WTC11 (cell line): ENCODE measurements around the gene TIFAB.

Experiments
- AR ChIP-seq: fragments of 250-450 bp; sonication (Bioruptor Pico); IDR thresholded peaks from 2 replicates; pipeline ENCODE4 v1.9.0; 2021; ENCODE audit warnings: mild to moderate bottlenecking
- ATF3 ChIP-seq: sonication (generic); formaldehyde crosslinking; conservative IDR thresholded peaks from 2 replicates; pipeline ENCODE4 v1.8.1; 2022; ENCODE audit warnings: mild to moderate bottlenecking, missing genetic modification reagents
- CREB1 ChIP-seq: sonication (generic); formaldehyde crosslinking; IDR thresholded peaks from 2 replicates; pipeline ENCODE4 v1.8.0; 2023; ENCODE audit warnings: mild to moderate bottlenecking, missing genetic modification reagents
- CTCF ChIP-seq: fragments of 200-600 bp; IDR thresholded peaks from 2 replicates; pipeline ENCODE4 v1.8.0; 2022; ENCODE audit warnings: antibody characterized with exemption
- ELF4 ChIP-seq: sonication (generic); formaldehyde crosslinking; IDR thresholded peaks from 2 replicates; pipeline ENCODE4 v1.8.1; 2022; ENCODE audit warnings: low read depth, mild to moderate bottlenecking, moderate library complexity, missing genetic modification reagents
- FOXP4 ChIP-seq: sonication (generic); formaldehyde crosslinking; IDR thresholded peaks from 2 replicates; pipeline ENCODE4 v1.8.0; 2022; ENCODE audit warnings: mild to moderate bottlenecking, missing genetic modification reagents
- IRF1 ChIP-seq: sonication (generic); formaldehyde crosslinking; IDR thresholded peaks from 2 replicates; pipeline ENCODE4 v1.8.0; 2023; ENCODE audit warnings: missing genetic modification reagents
- JAZF1 ChIP-seq: fragments of 250-450 bp; sonication (Bioruptor Pico); IDR thresholded peaks from 2 replicates; pipeline ENCODE4 v1.9.0; 2021; ENCODE audit warnings: moderate library complexity, mild to moderate bottlenecking, inconsistent platforms
- JUN ChIP-seq: sonication (generic); formaldehyde crosslinking; IDR thresholded peaks from 2 replicates; pipeline ENCODE4 v1.8.0; 2023; ENCODE audit warnings: mild to moderate bottlenecking, missing genetic modification reagents
- MAX ChIP-seq: sonication (generic); formaldehyde crosslinking; IDR thresholded peaks from 2 replicates; pipeline ENCODE4 v1.8.0; 2022; ENCODE audit warnings: mild to moderate bottlenecking, missing genetic modification reagents
- MLX ChIP-seq: sonication (generic); formaldehyde crosslinking; IDR thresholded peaks from 2 replicates; pipeline ENCODE4 v1.8.1; 2023; ENCODE audit warnings: mild to moderate bottlenecking, missing genetic modification reagents, moderate library complexity
- TCF7 ChIP-seq: sonication (generic); formaldehyde crosslinking; IDR thresholded peaks from 2 replicates; pipeline ENCODE4 v1.8.0; 2022; ENCODE audit warnings: mild to moderate bottlenecking, low read depth, missing genetic modification reagents, moderate library complexity
- USF2 ChIP-seq: sonication (generic); formaldehyde crosslinking; IDR thresholded peaks from 2 replicates; pipeline ENCODE4 v1.8.1; 2023; ENCODE audit warnings: mild to moderate bottlenecking, missing genetic modification reagents, moderate library complexity

- TF ChIP-seq CTCF (no peak), CREB1 (no peak), ATF3 (CRISPR knock-in tag) (no peak), USF2 (no peak), MAX (CRISPR knock-in tag) (no peak), IRF1 (no peak), AR (no peak), JUN (CRISPR knock-in tag) (no peak), JAZF1 (CRISPR knock-in tag) (no peak), ELF4 (CRISPR knock-in tag) (no peak), FOXP4 (CRISPR knock-in tag) (no peak), TCF7 (CRISPR knock-in tag) (no peak), MLX (CRISPR knock-in tag) (no peak)
Observed at GRCh38 chr5:135491038-135491551, 38.9 kb upstream of the TIFAB start.
